TTC549 (cell line): Measurements from ENCODE around the gene TRPM2.

Experiments
- FAIRE-seq: peaks from 2 replicates; lab custom pipeline; 2012; peaks lifted over from hg19 to GRCh38; lab: Jason Lieb, UNC

Gene TRPM2

DNA sequence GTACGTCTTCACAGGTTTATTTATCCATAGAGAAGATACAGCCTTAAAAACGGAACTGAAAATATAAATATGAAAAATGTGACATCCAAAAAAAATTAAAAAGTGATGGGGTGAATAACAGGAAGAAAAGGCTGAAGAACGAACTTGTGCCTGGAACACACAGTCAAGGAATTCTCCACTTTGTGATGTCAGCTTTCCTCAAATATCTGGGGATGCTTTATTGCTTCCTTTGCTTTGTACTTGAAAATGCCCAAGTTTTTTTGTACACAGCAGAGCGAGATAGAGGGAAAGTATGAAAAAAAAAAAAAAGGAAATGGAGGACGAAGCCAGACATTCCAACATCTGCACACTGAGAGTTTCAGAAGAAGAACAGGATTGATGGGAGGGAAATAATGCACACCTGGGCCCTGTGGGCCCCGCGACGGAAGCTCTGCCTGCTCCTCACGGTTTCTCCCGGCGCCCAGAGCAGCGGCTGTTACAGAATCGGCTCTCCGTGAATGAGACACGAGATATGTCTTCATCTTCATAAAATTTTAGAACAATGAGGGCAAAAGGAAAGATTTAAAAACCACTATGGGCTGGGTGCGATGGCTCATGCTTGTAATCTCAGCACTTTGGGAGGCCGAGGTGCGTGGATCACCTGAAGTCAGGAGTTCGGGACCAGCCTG, 91.9 kb downstream of the TRPM2 start:
- FAIRE-seq = no peak

GRCh38 chr21:44448651-44449131, 95.3 kb downstream of the TRPM2 start:
- FAIRE-seq = no peak

- no peak for FAIRE-seq
Observed at GRCh38 chr21:44449473-44450363, 96.3 kb downstream of the TRPM2 start.

GRCh38 chr21:44450402-44450801, 97.0 kb downstream of the TRPM2 start:
- no peak for FAIRE-seq

DNA sequence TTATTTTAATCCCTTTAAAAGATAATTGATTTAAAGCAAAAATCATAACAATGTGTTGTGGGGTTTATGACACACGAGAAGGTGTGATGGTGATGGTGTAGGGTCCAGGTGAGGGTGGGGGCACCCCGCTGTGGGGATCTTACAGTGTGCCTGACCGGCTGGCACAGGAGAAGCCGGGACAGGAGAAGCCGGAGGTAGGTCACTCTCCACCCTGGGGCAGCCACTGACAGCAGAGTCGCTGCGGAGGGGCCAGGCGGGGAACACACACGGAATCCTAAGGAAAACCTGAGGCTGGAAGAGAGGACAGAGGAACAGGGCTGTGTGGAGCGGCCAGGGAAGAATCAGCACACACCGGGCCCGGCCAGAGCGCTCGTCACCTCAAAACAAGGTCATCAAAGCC, 97.6 kb downstream of the TRPM2 start:
- no peak for FAIRE-seq

- no peak for FAIRE-seq
Observed at GRCh38 chr21:44453120-44453519, 99.7 kb downstream of the TRPM2 start.

DNA sequence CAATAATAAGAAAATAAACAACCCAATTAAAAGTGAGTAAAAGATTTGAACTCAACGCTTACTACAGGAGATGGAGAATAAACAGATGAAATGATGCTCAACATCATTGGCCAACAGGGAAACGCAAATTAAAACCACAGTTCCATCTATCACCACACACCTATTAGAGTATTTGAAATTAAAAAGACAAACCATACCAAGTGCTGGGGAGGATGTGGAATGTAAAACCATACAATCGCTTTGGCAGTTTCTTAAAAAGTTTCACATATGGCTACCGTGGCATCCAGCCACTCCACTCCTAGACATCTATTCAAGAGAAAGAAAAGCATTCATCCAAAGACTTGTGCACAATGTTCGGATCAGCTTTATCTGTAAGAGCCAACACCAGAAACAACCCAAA, 100.6 kb downstream of the TRPM2 start:
- no peak for FAIRE-seq

DNA sequence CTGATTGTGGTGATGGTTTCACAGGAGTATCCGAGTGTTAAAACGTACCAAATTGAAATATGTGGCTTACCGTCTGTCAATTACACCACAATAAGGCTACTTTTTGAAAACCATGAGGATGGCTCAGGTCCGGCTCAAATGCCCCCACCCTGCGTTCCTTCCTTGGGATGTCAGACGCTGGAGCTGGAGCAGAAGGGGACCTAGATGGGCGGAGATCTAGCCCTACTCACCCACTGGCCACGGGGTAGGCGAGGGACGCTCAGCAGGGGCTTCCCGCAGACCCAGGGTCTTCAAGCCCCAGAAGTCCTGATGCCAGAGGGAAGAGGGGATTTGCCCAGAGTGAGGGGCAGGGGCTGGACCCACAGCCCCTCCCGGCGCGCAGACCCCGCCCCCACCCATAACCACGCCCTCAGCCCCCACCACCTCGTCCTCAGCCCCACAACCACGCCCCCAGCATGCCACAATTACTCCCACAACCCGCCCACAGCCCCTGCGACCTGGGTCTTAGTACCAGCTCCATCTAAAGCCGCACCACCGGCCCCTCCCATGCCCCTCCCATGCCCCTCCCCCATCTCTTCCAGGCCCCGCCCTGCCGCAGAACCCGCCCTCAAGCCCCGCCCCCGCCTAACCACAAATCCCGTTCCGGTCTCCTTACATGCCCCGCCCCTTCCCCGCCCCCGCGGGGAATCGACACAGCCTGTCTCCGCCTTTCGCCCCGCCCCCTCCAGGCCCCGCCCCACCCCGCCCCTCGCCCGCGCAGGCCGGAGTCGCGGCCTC, 101.5 kb downstream of the TRPM2 start, which contains the start of gene LRRC3:
Gene LRRC3 (plus strand): TSS at position 764 of the 777 bp plus-strand sequence. CDS start 1,135 bp downstream, outside the sequence.
- no peak for FAIRE-seq

- no peak for FAIRE-seq
Observed at GRCh38 chr21:44455524-44456213, 102.2 kb downstream of the TRPM2 start.

GRCh38 chr21:44456214-44456914, 102.9 kb downstream of the TRPM2 start:
- FAIRE-seq = no peak

- no peak for FAIRE-seq
Observed at GRCh38 chr21:44456915-44457736, 103.7 kb downstream of the TRPM2 start.

GRCh38 chr21:44458971-44459711, 105.7 kb downstream of the TRPM2 start:
- FAIRE-seq = no peak

GRCh38 chr21:44459712-44460440, 106.5 kb downstream of the TRPM2 start:
- no peak for FAIRE-seq

DNA sequence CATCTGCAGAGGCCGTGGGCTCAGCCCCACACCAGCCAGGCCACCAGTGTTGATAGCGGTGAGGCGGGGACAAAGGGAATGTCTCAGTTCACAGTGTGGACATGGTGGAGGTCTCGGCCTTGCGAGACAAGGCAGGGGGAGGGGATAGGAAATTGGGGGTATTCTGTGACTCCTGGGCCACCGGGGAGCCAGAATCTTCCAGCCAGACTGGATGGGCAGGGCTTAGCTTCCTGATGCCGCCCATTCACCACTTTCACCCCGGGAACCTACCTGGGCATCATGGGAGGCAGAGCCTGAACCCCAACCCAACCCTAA, 107.0 kb downstream of the TRPM2 start:
- no peak for FAIRE-seq

GRCh38 chr21:44461005-44461404, 107.6 kb downstream of the TRPM2 start:
- FAIRE-seq = no peak

DNA sequence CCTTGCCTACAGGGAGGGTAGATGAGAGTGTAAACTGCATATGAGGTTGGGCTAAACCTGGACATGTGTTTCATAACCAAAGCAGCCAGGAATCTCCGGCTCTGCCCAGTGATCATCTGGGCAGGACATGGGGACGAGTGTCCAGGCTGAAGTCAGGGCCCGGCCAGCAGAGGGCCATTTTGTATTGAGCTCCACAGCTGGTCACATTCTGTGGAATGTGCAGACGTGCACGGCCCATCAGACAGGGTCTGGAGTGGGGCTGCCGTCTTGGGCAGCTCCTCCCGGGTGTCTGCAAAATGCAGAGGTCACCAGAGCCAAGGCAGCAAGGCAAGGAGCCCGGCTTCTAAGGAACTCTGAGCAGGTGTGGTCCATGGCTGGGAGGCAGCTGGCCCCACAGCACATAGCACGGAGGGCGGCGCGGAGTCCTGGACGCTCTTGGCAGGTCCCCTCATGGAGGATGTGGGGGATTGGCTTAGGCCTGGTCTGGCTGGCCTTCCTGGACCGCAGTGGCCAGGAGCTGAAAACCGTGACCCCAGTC, 108.1 kb downstream of the TRPM2 start:
- FAIRE-seq = no peak

- FAIRE-seq = no peak
Observed at GRCh38 chr21:44462086-44462833, 108.8 kb downstream of the TRPM2 start.

GRCh38 chr21:44462834-44463200, 109.4 kb downstream of the TRPM2 start:
- FAIRE-seq = no peak
